GM12878 (cell line): ENCODE results near the gene PCDHGA1. TPM values are rescaled to one million over a fixed set of nuclear protein-coding genes. Genes with fewer than 3 reads are reported as not detected.

Experiments used
- ATAC-seq: fragments of 200-7000 bp; cut with Tn5 transposase; 3 replicates; pipeline ENCODE4 v1.9.1; 2020; ENCODE audit warnings: mild to moderate bottlenecking, moderate library complexity
- BruUV-seq: library from RNA; stranded (reverse); fragments of 400-500 nt; replicated peaks from 2 replicates; lab custom pipeline; 2021; lab: Mats Ljungman, UMichigan
- CTCF ChIA-PET: fragments of 300-600 bp; sonication (Branson Sonifier 250); formaldehyde crosslinking; extraction: SDS; loops from one replicate; lab custom pipeline; 2021; ENCODE audit warnings: inconsistent platforms; lab: Yijun Ruan, JAX
- POLR2A ChIA-PET: fragments of 350-600 bp; formaldehyde crosslinking; extraction: SDS; loops from one replicate; lab custom pipeline; 2021; ENCODE audit warnings: inconsistent platforms; lab: Charles Lee
- RAD21 ChIA-PET: fragments of 300-600 bp; sonication (Branson Sonifier 250); formaldehyde crosslinking; loops from one replicate; lab custom pipeline; 2023; ENCODE audit warnings: antibody characterized with exemption; ENCODE audit not compliant: unreplicated experiment; lab: Charles Lee
- SMC1A ChIA-PET: fragments of 300-600 bp; sonication (Branson Sonifier 250); formaldehyde crosslinking; loops from one replicate; lab custom pipeline; 2023; ENCODE audit not compliant: unreplicated experiment, uncharacterized antibody; lab: Charles Lee
- DNase-seq: peaks from one replicate; pipeline ENCODE4 v3.0.0-alpha.2; 2011; ENCODE audit warnings: low read depth, low spot score
- FAIRE-seq: peaks from 3 replicates; lab custom pipeline; 2011; peaks lifted over from hg19 to GRCh38; lab: Jason Lieb, UNC
- H2AFZ ChIP-seq: 2 replicates; pipeline ENCODE4 v1.6.0; 2011; ENCODE audit warnings: low read depth, low read length, control low read depth; ENCODE audit not compliant: control insufficient read depth
- H3K27ac ChIP-seq: 2 replicates; pipeline ENCODE4 v1.5.1; 2011; ENCODE audit warnings: control low read depth; ENCODE audit not compliant: control insufficient read depth, insufficient read depth
- H3K27me3 ChIP-seq, 2 experiments: replicated peaks in 1 of 2; 2 replicates each; pipeline versions ENCODE4 v1.6.0 to v1.6.1; 2011; ENCODE audit warnings: low read length in 1 of 2; ENCODE audit not compliant: control insufficient read depth in 2 of 2, insufficient read depth in 2 of 2
- H3K36me3 ChIP-seq, 2 experiments: 2 replicates each; pipeline ENCODE4 v1.5.1; 2011; ENCODE audit warnings: low read length in 1 of 2; ENCODE audit not compliant: control insufficient read depth in 2 of 2, insufficient read depth in 2 of 2
- H3K4me1 ChIP-seq: 2 replicates; pipeline ENCODE4 v1.6.1; 2011; ENCODE audit warnings: mild to moderate bottlenecking, low read length, moderate library complexity, mixed read lengths; ENCODE audit not compliant: control insufficient read depth, insufficient read depth
- H3K4me2 ChIP-seq: 2 replicates; pipeline ENCODE4 v1.6.0; 2011; ENCODE audit warnings: control low read depth; ENCODE audit not compliant: control insufficient read depth, insufficient read depth
- H3K4me3 ChIP-seq: fragments of 200-600 bp; sonication (generic); 2 replicates; pipeline ENCODE4 v1.5.1; 2016
- H3K79me2 ChIP-seq: 2 replicates; pipeline ENCODE4 v1.6.0; 2011; ENCODE audit warnings: low read length; ENCODE audit not compliant: control insufficient read depth, insufficient read depth
- H3K9ac ChIP-seq: 2 replicates; pipeline ENCODE4 v1.8.0; 2011; ENCODE audit warnings: low read length, control low read depth, mixed read lengths; ENCODE audit not compliant: control insufficient read depth, insufficient read depth
- H3K9me3 ChIP-seq: replicated peaks from 3 replicates; pipeline ENCODE4 v1.5.1; 2011; ENCODE audit warnings: mild to moderate bottlenecking, low read length; ENCODE audit not compliant: control insufficient read depth, insufficient read depth
- H4K20me1 ChIP-seq: 2 replicates; pipeline ENCODE4 v1.6.0; 2011; ENCODE audit not compliant: control insufficient read depth, insufficient read depth
- LARP7 ChIP-seq: fragments of 450-650 bp; IDR thresholded peaks from 2 replicates; pipeline ENCODE4 v1.6.1; 2017; ENCODE audit warnings: mild to moderate bottlenecking
- MEF2B ChIP-seq: fragments of 450-650 bp; IDR thresholded peaks from 2 replicates; pipeline ENCODE4 v1.6.1; 2018; ENCODE audit warnings: mild to moderate bottlenecking, moderate library complexity; ENCODE audit not compliant: partially characterized antibody, poor library complexity, severe bottlenecking
- WGBS: methylation state at CpG from one replicate; pipeline ENCODE4 v1.1.6; 2016; ENCODE audit warnings: low lambda C conversion rate; ENCODE audit not compliant: insufficient replicate concordance, insufficient coverage; ENCODE audit errors: missing lambda C conversion rate; 5-methylcytosine and 5-hydroxymethylcytosine counted together
- in situ Hi-C: fragments of 300-500 bp; cut with MboI; formaldehyde crosslinking; loops from 9 replicates; pipeline ENCODE4 v1.14.3; 2018; ENCODE audit warnings: mixed read lengths
- intact Hi-C: fragments of 100-400 bp; cut with micrococcal nuclease; formaldehyde crosslinking; loops from one replicate; pipeline ENCODE4 v1.14.2; 2022; ENCODE audit not compliant: unreplicated experiment
- polyA plus RNA-seq, 11 experiments: library from polyadenylated mRNA; depleted of rRNA in 4 of 11; unstranded in 6 of 11; stranded (reverse) in 5 of 11; fragments of >200 nt; fragmentation: Nextera tagmentation in 4 of 11; fragmentation: Illumina TruSeq in 1 of 11; extraction: Ambion mirVana in 4 of 11; extraction: Trizol in 1 of 11; gene quantifications; 1 replicate in 1 of 11; 2 replicates in 10 of 11; pipeline versions ENCODE4 v1.2.1 to v1.2.3, GENCODE V29; 2011 to 2016; ENCODE audit warnings: inconsistent platforms in 2 of 11, missing spikeins in 2 of 11, low read depth in 1 of 11
- total RNA-seq, 4 experiments: library from RNA; depleted of rRNA in 3 of 4; stranded (reverse); fragments of >200 nt in 3 of 4; fragmentation: Illumina TruSeq in 1 of 4; extraction: Trizol in 1 of 4; gene quantifications; 2 replicates each; pipeline versions ENCODE4 v1.2.1 to v1.2.3, GENCODE V29; 2013 to 2021
- TF ChIP-seq, protein P1 (sequence below): IDR thresholded peaks from 2 replicates; pipeline ENCODE4 v1.6.1; 2011; ENCODE audit warnings: low read depth, low read length, improper control_type of control experiment, borderline replicate concordance
- TF ChIP-seq, protein P2 (sequence below): fragments of 450-650 bp; IDR thresholded peaks from 2 replicates; pipeline ENCODE4 v1.6.1; 2017; ENCODE audit warnings: mild to moderate bottlenecking, moderate library complexity

Gene PCDHGA1
- total and polyA plus RNA-seq, 10 of the 15 experiments (the other 5 are each of a cell fraction or from before 2014, with no cell fraction given), result 0.02 to 0.51 (median 0.19) TPM; not detected in 3

DNA sequence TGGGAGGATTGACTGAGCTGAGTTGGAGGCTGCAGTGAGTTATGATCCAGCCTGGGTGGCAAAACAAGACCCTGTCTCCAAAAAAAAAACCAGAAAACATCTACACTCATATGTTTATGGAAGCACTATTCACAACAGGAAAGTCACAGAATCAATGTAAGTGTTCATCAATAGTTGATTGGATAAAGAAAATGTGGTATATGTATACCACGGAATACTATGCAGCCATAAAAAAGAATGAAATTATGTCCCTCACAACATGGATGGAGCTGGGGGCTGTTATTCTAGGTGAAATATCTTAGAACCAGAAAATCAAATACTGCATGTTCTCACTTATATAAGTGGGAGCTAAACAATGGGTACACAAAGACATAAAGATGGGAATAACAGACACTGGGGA is 23.7 kb upstream of the PCDHGA1 start:
- RAD21 ChIA-PET, result no interaction called here
- Histone ChIP-seq H3K9me3 (peaks cover 5% of the 10 kb centered on the region), H3K36me3 (no peaks in the 10 kb centered on the region), H3K9ac (no peak overlapping the region), H3K4me2 (no peak overlapping the region), H2AFZ (no peak overlapping the region), H3K4me1 (no peaks in the 10 kb centered on the region), H4K20me1 (no peaks in the 10 kb centered on the region), H3K27me3 (no peaks in the 10 kb centered on the region), H3K79me2 (no peaks in the 10 kb centered on the region), H3K27ac (no peak overlapping the region), H3K4me3 (no peak overlapping the region)
- CTCF ChIA-PET, result no interaction called here
- BruUV-seq, result no TSS peak
- no peak for DNase-seq
- SMC1A ChIA-PET, result no interaction called here
- intact Hi-C loops (no loop called here), in situ Hi-C loops (no loop called here)
- POLR2A ChIA-PET, result no interaction called here
- ATAC-seq, result no peak
- no peak for FAIRE-seq
- TF ChIP-seq, protein P1, sequence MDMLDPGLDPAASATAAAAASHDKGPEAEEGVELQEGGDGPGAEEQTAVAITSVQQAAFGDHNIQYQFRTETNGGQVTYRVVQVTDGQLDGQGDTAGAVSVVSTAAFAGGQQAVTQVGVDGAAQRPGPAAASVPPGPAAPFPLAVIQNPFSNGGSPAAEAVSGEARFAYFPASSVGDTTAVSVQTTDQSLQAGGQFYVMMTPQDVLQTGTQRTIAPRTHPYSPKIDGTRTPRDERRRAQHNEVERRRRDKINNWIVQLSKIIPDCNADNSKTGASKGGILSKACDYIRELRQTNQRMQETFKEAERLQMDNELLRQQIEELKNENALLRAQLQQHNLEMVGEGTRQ, result no peak
- TF ChIP-seq LARP7 (no peak), MEF2B (no peak)
- TF ChIP-seq, protein P2, sequence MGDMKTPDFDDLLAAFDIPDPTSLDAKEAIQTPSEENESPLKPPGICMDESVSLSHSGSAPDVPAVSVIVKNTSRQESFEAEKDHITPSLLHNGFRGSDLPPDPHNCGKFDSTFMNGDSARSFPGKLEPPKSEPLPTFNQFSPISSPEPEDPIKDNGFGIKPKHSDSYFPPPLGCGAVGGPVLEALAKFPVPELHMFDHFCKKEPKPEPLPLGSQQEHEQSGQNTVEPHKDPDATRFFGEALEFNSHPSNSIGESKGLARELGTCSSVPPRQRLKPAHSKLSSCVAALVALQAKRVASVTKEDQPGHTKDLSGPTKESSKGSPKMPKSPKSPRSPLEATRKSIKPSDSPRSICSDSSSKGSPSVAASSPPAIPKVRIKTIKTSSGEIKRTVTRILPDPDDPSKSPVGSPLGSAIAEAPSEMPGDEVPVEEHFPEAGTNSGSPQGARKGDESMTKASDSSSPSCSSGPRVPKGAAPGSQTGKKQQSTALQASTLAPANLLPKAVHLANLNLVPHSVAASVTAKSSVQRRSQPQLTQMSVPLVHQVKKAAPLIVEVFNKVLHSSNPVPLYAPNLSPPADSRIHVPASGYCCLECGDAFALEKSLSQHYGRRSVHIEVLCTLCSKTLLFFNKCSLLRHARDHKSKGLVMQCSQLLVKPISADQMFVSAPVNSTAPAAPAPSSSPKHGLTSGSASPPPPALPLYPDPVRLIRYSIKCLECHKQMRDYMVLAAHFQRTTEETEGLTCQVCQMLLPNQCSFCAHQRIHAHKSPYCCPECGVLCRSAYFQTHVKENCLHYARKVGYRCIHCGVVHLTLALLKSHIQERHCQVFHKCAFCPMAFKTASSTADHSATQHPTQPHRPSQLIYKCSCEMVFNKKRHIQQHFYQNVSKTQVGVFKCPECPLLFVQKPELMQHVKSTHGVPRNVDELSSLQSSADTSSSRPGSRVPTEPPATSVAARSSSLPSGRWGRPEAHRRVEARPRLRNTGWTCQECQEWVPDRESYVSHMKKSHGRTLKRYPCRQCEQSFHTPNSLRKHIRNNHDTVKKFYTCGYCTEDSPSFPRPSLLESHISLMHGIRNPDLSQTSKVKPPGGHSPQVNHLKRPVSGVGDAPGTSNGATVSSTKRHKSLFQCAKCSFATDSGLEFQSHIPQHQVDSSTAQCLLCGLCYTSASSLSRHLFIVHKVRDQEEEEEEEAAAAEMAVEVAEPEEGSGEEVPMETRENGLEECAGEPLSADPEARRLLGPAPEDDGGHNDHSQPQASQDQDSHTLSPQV, result no peak
- TF ChIP-seq, all 136 proteins: peak for 0
- WGBS, result 95% methylated on average over 1 of the region's 1 CpG
